Measurements from ENCODE around the gene XRRA1. TPM values are rescaled to one million over a fixed set of nuclear protein-coding genes. Genes with fewer than 3 reads are reported as not detected.

XRRA1 gene
- total RNA-seq, 1 experiment from 2014 or later = 11.9 TPM

- BruUV-seq (replicated peaks) = no TSS peak
- no peak for TF ChIP-seq CTCF (IDR thresholded peaks at IDR 0.05; ENCODE audit: insufficient read depth in 1 of 2, low read depth in 1 of 2, low read length in 1 of 2, severe bottlenecking in 1 of 2, unreplicated experiment in 1 of 2)
- Mint-ChIP-seq H3K4me3 (ENCODE audit: unreplicated experiment) (no peak overlapping the region), H3K27me3 (ENCODE audit: insufficient read depth, unreplicated experiment) (no peaks in the 10 kb centered on the region), H3K4me1 (ENCODE audit: low read depth, unreplicated experiment) (peaks cover 4% of the 10 kb centered on the region), H3K27ac (ENCODE audit: unreplicated experiment) (no peak overlapping the region), H3K9me3 (ENCODE audit: unreplicated experiment) (no peaks in the 10 kb centered on the region), H3K36me3 (ENCODE audit: insufficient read depth, unreplicated experiment) (peaks cover 57% of the 10 kb centered on the region)
- no peak for DNase-seq
- Histone ChIP-seq H3K27me3 (replicated peaks; ENCODE audit: control insufficient read depth, insufficient read depth, low read length) (no peaks in the 10 kb centered on the region), H3K9me3 (no peaks in the 10 kb centered on the region), H3K4me1 (peaks cover 16% of the 10 kb centered on the region), H3K4me3 (ENCODE audit: low read depth, low read length) (no peak overlapping the region), H3K36me3 (ENCODE audit: control insufficient read depth, insufficient read depth, low read length) (no peaks in the 10 kb centered on the region; the same call in none of the 2 replicates)
- ChIA-PET CTCF (no interaction called here), POLR2A (no interaction called here)
- intact Hi-C loops (cut with micrococcal nuclease; ENCODE audit: unreplicated experiment) = no loop called here
These were observed 104.0 kb downstream of the XRRA1 start for GRCh38 chr11:74844865-74845264.

- Mint-ChIP-seq H3K36me3 (ENCODE audit: insufficient read depth, unreplicated experiment) (peaks cover 60% of the 10 kb centered on the region), H3K27me3 (ENCODE audit: insufficient read depth, unreplicated experiment) (no peaks in the 10 kb centered on the region), H3K4me3 (ENCODE audit: unreplicated experiment) (no peak overlapping the region), H3K4me1 (ENCODE audit: low read depth, unreplicated experiment) (no peaks in the 10 kb centered on the region), H3K27ac (ENCODE audit: unreplicated experiment) (no peak overlapping the region), H3K9me3 (ENCODE audit: unreplicated experiment) (no peaks in the 10 kb centered on the region)
- no peak for TF ChIP-seq CTCF (IDR thresholded peaks at IDR 0.05; ENCODE audit: insufficient read depth in 1 of 2, low read depth in 1 of 2, low read length in 1 of 2, severe bottlenecking in 1 of 2, unreplicated experiment in 1 of 2)
- Histone ChIP-seq H3K9me3 (no peaks in the 10 kb centered on the region), H3K4me1 (peaks cover 8% of the 10 kb centered on the region), H3K27me3 (replicated peaks; ENCODE audit: control insufficient read depth, insufficient read depth, low read length) (no peaks in the 10 kb centered on the region), H3K36me3 (ENCODE audit: control insufficient read depth, insufficient read depth, low read length) (no peaks in the 10 kb centered on the region; the same call in none of the 2 replicates), H3K4me3 (ENCODE audit: low read depth, low read length) (no peak overlapping the region)
- BruUV-seq (replicated peaks) = no TSS peak
- intact Hi-C loops (cut with micrococcal nuclease; ENCODE audit: unreplicated experiment) = no loop called here
- CTCF ChIA-PET = no interaction called here
- no peak for DNase-seq
- POLR2A ChIA-PET = no interaction called here
These were observed 104.8 kb downstream of the XRRA1 start for GRCh38 chr11:74844072-74844471.

- no peaks in the 10 kb centered on the region for H3K9me3 Mint-ChIP-seq (ENCODE audit: unreplicated experiment)
- H3K27ac Mint-ChIP-seq (ENCODE audit: unreplicated experiment) = no peak overlapping the region
- no peak overlapping the region for H3K4me3 Mint-ChIP-seq (ENCODE audit: unreplicated experiment)
- H3K9me3 ChIP-seq = no peaks in the 10 kb centered on the region
- DNase-seq = no peak
- BruUV-seq (replicated peaks) = no TSS peak
- H3K4me3 ChIP-seq (ENCODE audit: low read depth, low read length) = no peak overlapping the region
- H3K36me3 Mint-ChIP-seq (ENCODE audit: insufficient read depth, unreplicated experiment) = peaks cover 59% of the 10 kb centered on the region
- peaks cover 4% of the 10 kb centered on the region for H3K4me1 Mint-ChIP-seq (ENCODE audit: low read depth, unreplicated experiment)
- intact Hi-C loops (cut with micrococcal nuclease; ENCODE audit: unreplicated experiment) = no loop called here
- H3K27me3 Mint-ChIP-seq (ENCODE audit: insufficient read depth, unreplicated experiment) = no peaks in the 10 kb centered on the region
- TF ChIP-seq CTCF (IDR thresholded peaks at IDR 0.05; ENCODE audit: insufficient read depth in 1 of 2, low read depth in 1 of 2, low read length in 1 of 2, severe bottlenecking in 1 of 2, unreplicated experiment in 1 of 2) = no peak
- POLR2A ChIA-PET = no interaction called here
- CTCF ChIA-PET = no interaction called here
- H3K4me1 ChIP-seq = peaks cover 3% of the 10 kb centered on the region; the same call in 1 of the 2 replicates
- H3K36me3 ChIP-seq (ENCODE audit: control insufficient read depth, insufficient read depth, low read length) = no peaks in the 10 kb centered on the region; the same call in none of the 2 replicates
- H3K27me3 ChIP-seq (replicated peaks; ENCODE audit: control insufficient read depth, insufficient read depth, low read length) = no peaks in the 10 kb centered on the region
These were observed 105.9 kb downstream of the XRRA1 start for GRCh38 chr11:74842967-74843366.
